Neutrophil (primary cell): Measurements from ENCODE around the gene RBMS1.
A peak's percentile ranks its signal among the peaks of the same experiment; 100 is the strongest.

Source experiments
- H3K27ac ChIP-seq: fragments of 200-600 bp; sonication (generic); 2 replicates; pipeline ENCODE4 v1.5.1; 2016; ENCODE audit warnings: mild to moderate bottlenecking, moderate library complexity
- H3K27me3 ChIP-seq: fragments of 200-600 bp; sonication (generic); 2 replicates; pipeline ENCODE4 v1.6.0; 2016; ENCODE audit warnings: mild to moderate bottlenecking
- H3K36me3 ChIP-seq: fragments of 200-600 bp; sonication (generic); 2 replicates; pipeline ENCODE4 v1.5.1; 2017
- H3K4me1 ChIP-seq, 2 experiments: fragments of 200-600 bp in 1 of 2; sonication (generic) in 1 of 2; 1 replicate in 1 of 2; 2 replicates in 1 of 2; pipeline versions ENCODE4 v1.5.1 to v1.6.1; 2013 to 2016; ENCODE audit warnings: low read depth in 1 of 2, low read length in 1 of 2, mild to moderate bottlenecking in 1 of 2, moderate library complexity in 1 of 2; ENCODE audit not compliant: control insufficient read depth in 1 of 2, insufficient read depth in 1 of 2
- H3K4me3 ChIP-seq, 2 experiments: fragments of 200-600 bp in 1 of 2; sonication (generic) in 1 of 2; 1 replicate in 1 of 2; 2 replicates in 1 of 2; pipeline ENCODE4 v1.5.1; 2013 to 2016; ENCODE audit warnings: low read depth in 1 of 2, low read length in 1 of 2, mild to moderate bottlenecking in 1 of 2, moderate library complexity in 1 of 2
- H3K9me3 ChIP-seq: fragments of 200-600 bp; sonication (generic); 2 replicates; pipeline ENCODE4 v1.5.1; 2016
- TF ChIP-seq, protein P1 (sequence below): fragments of 200-600 bp; sonication (generic); IDR thresholded peaks from 2 replicates; pipeline ENCODE4 v1.5.1; 2016; ENCODE audit warnings: antibody characterized with exemption

The RBMS1 gene

DNA sequence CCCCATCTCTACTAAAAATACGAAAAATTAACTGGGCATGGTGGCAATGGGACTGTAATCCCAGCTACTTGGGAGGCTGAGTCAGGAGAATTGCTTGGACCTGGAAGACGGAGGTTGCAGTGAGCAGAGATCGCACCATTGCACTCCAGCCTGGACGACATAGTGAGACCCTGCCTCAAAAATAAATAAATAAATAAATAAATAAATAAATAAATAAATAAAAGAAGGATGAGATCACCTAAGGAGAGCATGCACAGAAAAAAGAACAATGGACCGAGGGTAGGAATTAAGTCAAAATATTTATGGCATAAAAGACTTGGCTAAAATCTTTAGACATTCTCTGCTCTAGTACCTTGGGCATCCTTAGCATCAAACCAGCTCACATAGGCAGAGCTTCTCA is 8.9 kb upstream of the RBMS1 start:
- TF ChIP-seq, protein P1, sequence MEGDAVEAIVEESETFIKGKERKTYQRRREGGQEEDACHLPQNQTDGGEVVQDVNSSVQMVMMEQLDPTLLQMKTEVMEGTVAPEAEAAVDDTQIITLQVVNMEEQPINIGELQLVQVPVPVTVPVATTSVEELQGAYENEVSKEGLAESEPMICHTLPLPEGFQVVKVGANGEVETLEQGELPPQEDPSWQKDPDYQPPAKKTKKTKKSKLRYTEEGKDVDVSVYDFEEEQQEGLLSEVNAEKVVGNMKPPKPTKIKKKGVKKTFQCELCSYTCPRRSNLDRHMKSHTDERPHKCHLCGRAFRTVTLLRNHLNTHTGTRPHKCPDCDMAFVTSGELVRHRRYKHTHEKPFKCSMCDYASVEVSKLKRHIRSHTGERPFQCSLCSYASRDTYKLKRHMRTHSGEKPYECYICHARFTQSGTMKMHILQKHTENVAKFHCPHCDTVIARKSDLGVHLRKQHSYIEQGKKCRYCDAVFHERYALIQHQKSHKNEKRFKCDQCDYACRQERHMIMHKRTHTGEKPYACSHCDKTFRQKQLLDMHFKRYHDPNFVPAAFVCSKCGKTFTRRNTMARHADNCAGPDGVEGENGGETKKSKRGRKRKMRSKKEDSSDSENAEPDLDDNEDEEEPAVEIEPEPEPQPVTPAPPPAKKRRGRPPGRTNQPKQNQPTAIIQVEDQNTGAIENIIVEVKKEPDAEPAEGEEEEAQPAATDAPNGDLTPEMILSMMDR = no peak
- peaks cover 5 to 8% of the 10 kb centered on the region in 2 experiments for H3K4me1 ChIP-seq
- H3K4me3 ChIP-seq = no peak overlapping the region
- no peaks in the 10 kb centered on the region for H3K36me3 ChIP-seq
- no peaks in the 10 kb centered on the region for H3K9me3 ChIP-seq
- H3K27me3 ChIP-seq = peaks cover 4% of the 10 kb centered on the region
- no peak overlapping the region for H3K27ac ChIP-seq

- Histone ChIP-seq H3K4me3 (no peak overlapping the region), H3K4me1 (no peaks in the 10 kb centered on the region), H3K27ac (no peak overlapping the region), H3K36me3 (no peaks in the 10 kb centered on the region), H3K9me3 (no peaks in the 10 kb centered on the region), H3K27me3 (peaks cover 15% of the 10 kb centered on the region)
- TF ChIP-seq, protein P1 = no peak
Observed at GRCh38 chr2:160501370-160501769, 7.8 kb upstream of the RBMS1 start.

- TF ChIP-seq, protein P1 = no peak
- H3K36me3 ChIP-seq = no peaks in the 10 kb centered on the region
- H3K9me3 ChIP-seq = no peaks in the 10 kb centered on the region
- no peaks in the 10 kb centered on the region for H3K4me1 ChIP-seq
- H3K27ac ChIP-seq = no peak overlapping the region
- no peak overlapping the region for H3K4me3 ChIP-seq
- H3K27me3 ChIP-seq = peaks cover 30% of the 10 kb centered on the region
Observed at GRCh38 chr2:160499865-160500264, 6.3 kb upstream of the RBMS1 start.

GRCh38 chr2:160498137-160498536 is 4.5 kb upstream of the RBMS1 start:
- Histone ChIP-seq H3K4me3 (no peak overlapping the region), H3K36me3 (no peaks in the 10 kb centered on the region), H3K9me3 (no peaks in the 10 kb centered on the region), H3K27me3 (peaks cover 47% of the 10 kb centered on the region), H3K27ac (no peak overlapping the region), H3K4me1 (peaks cover 0 to 5% of the 10 kb centered on the region in 2 experiments)
- TF ChIP-seq, protein P1 = no peak

DNA sequence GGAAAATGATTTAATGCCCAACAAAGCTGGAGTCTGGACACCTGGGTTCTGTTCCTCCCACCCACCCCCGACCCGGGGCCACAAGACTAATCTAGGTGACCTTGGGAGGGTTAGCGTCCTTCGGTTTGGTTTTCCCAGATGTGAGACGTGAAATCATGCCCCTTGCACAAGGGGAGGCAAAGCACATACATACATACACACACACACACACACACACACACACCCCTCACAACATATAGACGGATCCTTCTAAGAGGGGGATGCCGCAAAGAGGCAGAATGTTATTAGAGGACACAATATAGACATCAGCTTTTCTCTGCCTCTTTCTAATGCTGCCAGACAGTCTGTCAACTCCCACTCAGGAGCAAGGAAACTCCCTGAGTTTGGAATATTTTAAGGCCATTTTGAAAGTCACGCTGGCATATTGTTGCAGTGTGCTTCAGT is 616 bp upstream of the RBMS1 start:
- Histone ChIP-seq H3K36me3 (no peaks in the 10 kb centered on the region), H3K27ac (no peak overlapping the region), H3K27me3 (peaks cover 78% of the 10 kb centered on the region), H3K4me1 (peaks cover 8 to 22% of the 10 kb centered on the region in 2 experiments), H3K4me3 (peak overlapping the region; percentile 67 to 81), H3K9me3 (no peaks in the 10 kb centered on the region)
- TF ChIP-seq, protein P1 = no peak
